ENCODE data around the gene SGSM1. TPM values are rescaled to one million over a fixed set of nuclear protein-coding genes. Genes with fewer than 3 reads are reported as not detected.

Gene SGSM1
- total and polyA plus RNA-seq, 10 donors = 0.16 to 1.3 (median 0.53) TPM

- H3K4me1 ChIP-seq = no peaks in the 10 kb centered on the region
- H3K9me3 ChIP-seq = no peaks in the 10 kb centered on the region
- intact Hi-C loops (cut with DNase I; ENCODE audit: low total_unique reads) = no loop called here
- H3K27ac ChIP-seq = no peak overlapping the region
- H3K36me3 ChIP-seq = no peaks in the 10 kb centered on the region
- DNase-seq = no peak
- H3K4me3 ChIP-seq = no peak overlapping the region
- H3K27me3 ChIP-seq (replicated peaks in 1 of 7) = peaks cover 0 to 50% (median 7%) of the 10 kb centered on the region in 7 donors
- WGBS, 5 donors = 29 to 45% (median 37%) methylated on average over 6 of the region's 6 CpGs
- TF ChIP-seq CTCF (IDR thresholded peaks at IDR 0.05 in 8 of 11, conservative IDR thresholded peaks at IDR 0.05 in 3 of 11) (no peak), POLR2A (IDR thresholded peaks at IDR 0.05) (no peak), POLR2AphosphoS5 (IDR thresholded peaks at IDR 0.05) (no peak)
These were observed 46.2 kb upstream of the SGSM1 start for GRCh38 chr22:24759765-24760164.

DNA sequence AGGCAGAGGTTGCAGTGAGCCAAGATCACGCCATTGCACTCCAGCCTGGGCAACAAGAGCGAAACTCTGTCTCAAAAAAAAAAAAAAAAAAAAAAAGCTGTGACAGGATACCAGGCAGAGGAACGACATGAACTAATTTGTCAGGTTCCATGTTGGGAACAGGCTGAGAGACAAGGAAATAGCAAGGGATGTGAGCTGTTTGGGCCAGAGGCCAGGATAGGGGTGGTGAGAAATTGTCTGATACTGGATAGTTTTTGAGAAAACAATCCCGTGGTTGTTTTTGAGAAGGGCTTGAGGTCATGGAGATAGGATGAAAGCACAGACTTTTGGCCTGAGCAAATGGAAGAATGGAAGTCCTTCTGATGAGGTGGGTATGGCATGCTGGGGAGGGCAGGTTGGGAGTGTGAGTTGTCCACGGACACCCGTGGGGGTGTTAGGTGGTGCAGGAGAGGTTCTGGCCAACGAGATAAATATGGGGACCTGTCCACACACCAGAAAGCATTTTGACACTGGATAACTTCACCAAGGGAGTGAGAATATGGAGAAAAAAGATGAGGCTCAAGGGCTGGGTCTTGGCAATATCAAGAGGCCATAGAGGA, 45.2 kb upstream of the SGSM1 start:
- WGBS, 5 donors = 61 to 81% (median 78%) methylated on average over 5 to 7 of the region's 7 CpGs
- H3K9me3 ChIP-seq = no peaks in the 10 kb centered on the region
- no peak for TF ChIP-seq POLR2A (IDR thresholded peaks at IDR 0.05)
- TF ChIP-seq CTCF (IDR thresholded peaks at IDR 0.05 in 8 of 11, conservative IDR thresholded peaks at IDR 0.05 in 3 of 11) = no peak
- no peak for TF ChIP-seq POLR2AphosphoS5 (IDR thresholded peaks at IDR 0.05)
- no peaks in the 10 kb centered on the region for H3K4me1 ChIP-seq
- intact Hi-C loops (cut with DNase I; ENCODE audit: low total_unique reads) = no loop called here
- no peaks in the 10 kb centered on the region for H3K36me3 ChIP-seq
- no peak for DNase-seq
- peaks cover 0 to 51% (median 7%) of the 10 kb centered on the region in 7 donors for H3K27me3 ChIP-seq (replicated peaks in 1 of 7)
- no peak overlapping the region for H3K27ac ChIP-seq
- H3K4me3 ChIP-seq = no peak overlapping the region

- Histone ChIP-seq H3K9me3 (no peaks in the 10 kb centered on the region), H3K27me3 (replicated peaks in 1 of 7) (peaks cover 0 to 58% (median 7%) of the 10 kb centered on the region in 7 donors), H3K4me3 (no peak overlapping the region), H3K27ac (no peak overlapping the region), H3K36me3 (no peaks in the 10 kb centered on the region), H3K4me1 (no peaks in the 10 kb centered on the region)
- no peak for TF ChIP-seq POLR2AphosphoS5 (IDR thresholded peaks at IDR 0.05)
- 90 to 95% (median 91%) methylated on average over 10 of the region's 10 CpGs for WGBS, 5 donors
- intact Hi-C loops (cut with DNase I; ENCODE audit: low total_unique reads) = no loop called here
- DNase-seq = no peak
These were observed 43.9 kb upstream of the SGSM1 start for GRCh38 chr22:24761888-24762675.

- DNase-seq = no peak
- Histone ChIP-seq H3K27me3 (replicated peaks in 1 of 7) (peaks cover 0 to 53% (median 7%) of the 10 kb centered on the region in 7 donors), H3K27ac (no peak overlapping the region), H3K4me3 (no peak overlapping the region), H3K9me3 (no peaks in the 10 kb centered on the region), H3K36me3 (no peaks in the 10 kb centered on the region), H3K4me1 (no peaks in the 10 kb centered on the region)
- intact Hi-C loops (cut with DNase I; ENCODE audit: low total_unique reads) = no loop called here
- TF ChIP-seq POLR2AphosphoS5 (IDR thresholded peaks at IDR 0.05) = no peak
- no peak for TF ChIP-seq CTCF (IDR thresholded peaks at IDR 0.05 in 8 of 11, conservative IDR thresholded peaks at IDR 0.05 in 3 of 11)
- TF ChIP-seq POLR2A (IDR thresholded peaks at IDR 0.05) = no peak
- 74 to 88% (median 77%) methylated on average over 38 of the region's 38 CpGs for WGBS, 5 donors
These were observed 42.0 kb upstream of the SGSM1 start for GRCh38 chr22:24763872-24764485.
